Left cardiac atrium (tissue), 4 donors: ENCODE results near the gene MUC5AC. TPM values are rescaled to one million over a fixed set of nuclear protein-coding genes. Genes with fewer than 3 reads are reported as not detected.
A peak's percentile ranks its signal among the peaks of the same experiment; 100 is the strongest.

Experiments used
- ATAC-seq, 2 donors: fragments of 200-7000 bp; cut with Tn5 transposase; one replicate each; pipeline ENCODE4 v1.9.1; 2020; ENCODE audit warnings: mild to moderate bottlenecking in 2 of 2, moderate library complexity in 2 of 2
- DNase-seq: peaks from one replicate; pipeline ENCODE4 v3.0.0-alpha.2; 2020
- intact Hi-C, 2 donors: fragments of 100-400 bp; cut with DNase I; formaldehyde crosslinking; loops; one replicate each; pipeline versions ENCODE4 v1.14.1 to v1.15.1; 2022 to 2023
- total RNA-seq, 2 donors: library from RNA; stranded (reverse); fragmentation: NEBNext Ultra II Directional; extraction: Animal tissue kit (Norgen Biotek cat#: 25700); gene quantifications; one replicate each; pipeline ENCODE4 v1.2.1, GENCODE V29; 2021
- donor health status: DM: no; HTN: yes; CAD: no.
- donor health status: DM: no; HTN: yes; CAD: no; lungs with severe emphysema.
- donor health status: DM: yes; HTN: yes; CAD: no.
- donor health status: Dilated cardiomyopathy.

Gene MUC5AC
- total RNA-seq, 2 donors from 2014 or later = not detected

GRCh38 chr11:1121331-1121812 lies 36.4 kb upstream of the MUC5AC start:
- intact Hi-C loops = no loop called here
- DNase-seq = peak; percentile 16

GRCh38 chr11:1121813-1122663 lies 35.7 kb upstream of the MUC5AC start:
- DNase-seq = peak; percentile 14
- intact Hi-C loops = no loop called here
- ATAC-seq = no peak

More at GRCh38 chr11:1121331-1121812, 36.4 kb upstream of the MUC5AC start:
- ATAC-seq = no peak

DNA sequence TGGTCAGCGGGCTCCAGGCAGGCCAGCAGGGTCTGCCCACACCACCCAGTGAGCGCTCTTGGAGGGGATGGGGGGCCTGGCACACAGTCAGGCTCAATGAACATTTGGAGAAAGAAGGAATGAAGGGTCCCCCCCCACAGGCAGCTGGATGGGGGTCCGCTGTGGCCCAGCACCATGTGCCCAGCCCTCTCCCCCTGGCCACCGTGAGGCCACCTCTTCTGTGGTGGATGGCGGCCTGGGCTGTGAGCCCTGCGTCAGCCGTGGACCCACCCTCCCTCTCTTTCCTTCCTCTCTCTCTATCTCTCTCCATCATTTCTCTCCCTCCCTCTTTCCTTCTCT lies 35.1 kb upstream of the MUC5AC start:
- ATAC-seq (no peak), DNase-seq (no peak)
- intact Hi-C loops = no loop called here

DNA sequence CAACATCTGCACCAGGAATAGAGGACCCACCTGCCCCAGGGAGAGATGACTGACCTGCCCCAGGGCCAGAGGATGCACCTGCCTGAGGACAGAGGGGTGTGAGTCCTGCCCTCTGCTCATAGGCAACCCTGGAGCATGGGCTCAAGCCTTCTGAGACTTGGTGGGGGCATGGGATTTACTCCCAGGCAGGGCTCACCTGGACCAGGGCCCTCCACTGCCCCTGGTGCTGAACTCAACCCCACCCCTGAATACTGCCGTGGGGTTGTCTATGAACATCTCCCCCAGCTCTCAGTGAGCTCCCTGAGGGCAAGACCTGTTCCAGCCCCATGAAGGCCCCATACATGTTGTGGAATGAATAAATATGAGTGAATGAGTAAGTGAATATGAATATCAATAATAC lies 33.8 kb upstream of the MUC5AC start:
- ATAC-seq (no peak), DNase-seq (no peak)
- intact Hi-C loops = no loop called here

DNA sequence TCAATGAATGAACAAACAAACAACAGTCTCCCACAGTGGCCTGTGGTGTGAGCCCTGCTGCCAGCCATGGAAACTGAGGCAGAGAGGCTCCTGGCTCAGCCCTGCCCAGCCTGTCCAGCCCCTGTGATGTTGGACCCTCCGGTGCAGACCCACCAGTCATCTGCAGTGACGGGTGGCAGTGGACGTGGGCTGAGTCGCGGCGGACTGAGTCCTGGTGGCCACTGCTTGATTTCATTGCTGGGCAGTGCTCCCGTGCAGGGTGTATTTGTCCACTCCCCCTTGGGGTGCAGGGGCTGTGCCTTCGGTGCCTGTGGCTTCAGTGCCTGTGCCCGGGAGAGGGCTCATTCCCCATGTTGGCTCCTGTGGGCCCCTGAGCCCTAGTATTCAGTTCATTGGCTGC lies 31.9 kb upstream of the MUC5AC start:
- peak; percentile 8 for DNase-seq
- intact Hi-C loops = no loop called here
- no peak for ATAC-seq

GRCh38 chr11:1126491-1126926 lies 31.2 kb upstream of the MUC5AC start:
- ATAC-seq (no peak), DNase-seq (peak; percentile 11)
- intact Hi-C loops = no loop called here

DNA sequence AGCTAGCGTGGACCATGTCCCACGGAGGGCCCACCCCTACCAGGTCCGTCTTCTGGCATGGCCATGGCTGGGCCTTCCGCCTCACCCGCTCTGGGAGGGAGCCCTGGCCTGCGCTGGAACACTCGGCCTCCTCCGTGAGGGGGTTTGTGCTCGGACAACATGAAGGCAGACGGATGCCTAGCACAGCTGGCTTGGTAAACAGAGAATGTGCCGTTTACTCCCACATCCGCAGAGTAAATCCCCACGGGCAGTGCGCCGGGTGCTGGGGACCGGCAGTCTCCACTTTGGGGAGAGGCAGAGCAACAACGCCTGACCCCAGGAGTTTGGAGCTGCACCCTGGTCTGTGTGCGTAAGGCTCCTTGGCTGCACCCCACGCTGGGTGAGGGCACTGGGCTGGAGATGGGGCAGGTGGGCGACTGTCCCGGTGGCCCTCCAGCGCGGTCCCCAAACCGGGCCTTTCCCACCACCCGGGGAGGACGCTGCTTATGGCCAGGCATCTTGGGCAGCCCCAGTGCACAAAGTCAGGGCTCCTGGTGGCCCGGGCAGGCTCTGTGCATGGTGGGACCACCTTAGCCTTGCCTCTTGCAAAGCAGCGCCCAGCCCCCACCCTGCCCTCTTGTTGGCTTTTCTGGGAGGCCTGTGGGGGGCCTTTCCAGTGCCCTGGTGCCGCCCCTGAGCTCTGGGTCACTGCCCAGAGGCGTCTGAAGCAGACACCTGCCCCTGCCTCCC lies 30.7 kb upstream of the MUC5AC start:
- ATAC-seq (no peak), DNase-seq (peak; percentile 8)
- intact Hi-C loops = no loop called here

DNA sequence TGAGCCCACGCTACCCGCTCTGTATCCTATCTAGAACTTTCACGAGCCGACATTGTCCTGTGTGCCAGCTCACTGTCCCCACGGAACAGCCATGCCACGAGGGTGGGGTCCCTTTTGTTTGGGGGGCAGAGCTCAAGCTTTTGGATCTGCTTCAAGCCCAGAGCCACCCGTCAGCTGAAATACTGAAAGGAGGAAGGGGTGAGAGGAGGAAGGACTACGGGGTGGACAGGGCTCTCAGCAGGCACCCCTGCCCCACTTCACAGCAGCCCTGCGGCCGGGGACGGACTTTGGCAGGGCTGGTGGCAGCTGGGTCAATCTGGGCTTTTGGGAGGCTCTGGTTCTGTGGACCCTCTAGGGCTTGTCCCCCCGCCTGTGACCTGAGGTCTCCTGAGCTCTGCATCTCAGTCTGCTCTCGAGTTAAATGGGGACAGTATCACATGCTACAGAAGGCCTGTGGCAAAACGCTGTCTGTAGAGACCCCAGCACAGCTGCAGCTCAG lies 30.0 kb upstream of the MUC5AC start:
- DNase-seq = no peak
- intact Hi-C loops = no loop called here
- no peak for ATAC-seq

DNA sequence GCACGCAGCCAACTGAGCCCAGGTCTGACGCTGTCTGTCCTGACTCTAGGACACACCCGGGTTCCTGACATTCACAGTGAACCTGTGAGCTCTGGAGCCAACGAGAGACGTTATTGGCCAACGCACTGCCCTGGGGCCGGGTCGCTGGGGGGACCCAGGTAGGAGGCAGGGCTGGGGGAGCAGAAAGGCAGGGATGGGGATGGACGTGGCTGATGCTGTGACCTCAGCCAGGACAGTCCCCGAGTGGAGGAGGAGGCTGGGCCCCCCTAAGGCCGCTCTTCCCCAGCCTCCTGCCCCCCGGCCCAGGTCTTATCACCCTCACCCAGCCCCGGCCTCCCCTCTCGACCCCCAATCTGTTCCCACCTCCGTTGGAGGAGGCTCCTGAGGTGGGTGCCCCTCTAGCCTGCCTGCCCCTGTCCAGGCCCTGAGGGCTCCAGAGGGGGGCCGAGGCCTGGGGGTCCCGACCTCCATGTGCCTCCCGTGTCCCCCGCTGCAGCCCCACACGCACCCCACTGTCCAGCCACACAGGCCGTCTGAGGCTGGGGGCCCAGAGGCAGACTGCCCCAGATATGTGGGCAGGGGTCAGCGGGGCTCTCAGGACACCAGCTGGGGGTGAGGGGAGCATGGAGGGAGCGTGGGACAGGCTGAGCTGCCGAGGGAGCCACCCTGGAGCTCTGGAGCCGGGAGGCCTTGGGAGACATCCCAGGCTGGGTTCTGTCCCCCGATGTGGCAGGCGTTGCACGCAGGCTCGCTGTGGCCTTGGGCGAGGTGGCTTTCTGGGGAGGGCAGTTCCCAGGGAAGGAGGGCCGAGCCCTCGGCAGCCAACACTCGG lies 29.2 kb upstream of the MUC5AC start:
- peak in 1 of 2 donors; percentile 11 for ATAC-seq
- intact Hi-C loops = no loop called here
- peak; percentile 11 for DNase-seq

GRCh38 chr11:1129143-1129610 lies 28.6 kb upstream of the MUC5AC start:
- intact Hi-C loops = no loop called here
- no peak for ATAC-seq
- DNase-seq = no peak

DNA sequence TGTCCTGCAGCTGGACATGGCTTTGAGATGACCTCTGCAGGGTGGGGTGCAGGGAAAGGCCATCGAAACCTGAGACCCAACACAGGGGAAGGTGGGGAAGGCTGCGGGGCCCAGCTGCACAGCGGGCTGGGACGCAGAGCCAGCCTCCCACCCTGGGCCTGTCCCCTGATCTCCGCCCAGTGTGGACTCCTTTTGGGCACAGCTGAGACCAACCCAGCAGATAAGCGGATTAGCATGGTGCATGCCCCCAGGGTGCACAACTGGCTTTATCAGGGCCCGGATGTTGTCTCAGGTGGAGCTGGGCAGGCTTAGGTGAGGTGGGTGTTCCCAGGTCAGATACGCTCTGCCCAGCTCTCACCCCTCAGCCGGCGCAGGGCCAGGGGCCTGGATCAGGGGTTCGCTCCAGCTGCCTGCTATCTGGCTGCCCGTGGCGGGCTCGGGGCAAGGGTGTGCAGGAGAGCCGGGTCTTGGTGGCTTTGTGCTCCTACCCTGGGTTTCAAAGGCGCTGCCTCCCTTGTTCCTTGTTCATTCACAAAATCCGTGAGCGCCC lies 28.1 kb upstream of the MUC5AC start:
- intact Hi-C loops = no loop called here

DNA sequence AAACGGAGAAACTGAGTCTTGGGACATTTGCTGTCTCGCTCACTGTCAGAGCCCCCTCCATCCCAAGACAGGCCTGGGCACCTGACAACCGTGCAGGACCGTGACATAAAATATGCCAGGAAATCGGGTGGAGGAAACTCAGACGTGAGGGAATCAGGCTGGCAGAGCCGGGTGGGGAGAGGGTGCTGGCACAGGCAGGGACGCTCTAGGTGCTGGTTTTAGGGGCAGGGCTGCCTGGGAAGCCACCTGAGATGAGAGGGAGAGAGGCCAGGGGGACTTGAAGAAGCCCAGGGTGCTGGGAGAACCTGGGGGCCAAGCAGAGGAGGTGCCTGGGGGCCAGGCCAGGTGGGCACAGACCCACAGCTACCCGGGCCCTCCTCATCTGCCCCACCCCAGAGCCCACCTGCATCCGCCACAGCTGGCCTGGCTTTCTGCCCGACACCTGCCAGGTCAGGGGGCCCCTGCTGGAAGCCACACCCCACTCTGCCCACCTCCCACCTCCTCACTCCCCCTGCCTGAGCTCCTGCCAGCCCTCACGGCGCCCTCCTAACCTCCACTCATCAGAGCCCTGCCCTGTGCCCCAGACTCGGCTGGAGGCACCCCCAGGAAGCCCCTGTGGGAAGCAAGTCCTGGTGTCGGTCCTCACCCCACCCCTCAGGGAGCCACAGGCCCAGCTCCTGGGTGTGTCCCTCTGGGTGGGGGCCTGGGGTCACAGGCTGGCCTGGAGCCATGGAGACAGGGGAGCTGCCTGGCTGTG lies 27.3 kb upstream of the MUC5AC start:
- DNase-seq (no peak), ATAC-seq (no peak)
- intact Hi-C loops = no loop called here

More for the DNA sequence above, 28.1 kb upstream of the MUC5AC start:
- ATAC-seq (peak in 1 of 2 donors; percentile 13), DNase-seq (no peak)

DNA sequence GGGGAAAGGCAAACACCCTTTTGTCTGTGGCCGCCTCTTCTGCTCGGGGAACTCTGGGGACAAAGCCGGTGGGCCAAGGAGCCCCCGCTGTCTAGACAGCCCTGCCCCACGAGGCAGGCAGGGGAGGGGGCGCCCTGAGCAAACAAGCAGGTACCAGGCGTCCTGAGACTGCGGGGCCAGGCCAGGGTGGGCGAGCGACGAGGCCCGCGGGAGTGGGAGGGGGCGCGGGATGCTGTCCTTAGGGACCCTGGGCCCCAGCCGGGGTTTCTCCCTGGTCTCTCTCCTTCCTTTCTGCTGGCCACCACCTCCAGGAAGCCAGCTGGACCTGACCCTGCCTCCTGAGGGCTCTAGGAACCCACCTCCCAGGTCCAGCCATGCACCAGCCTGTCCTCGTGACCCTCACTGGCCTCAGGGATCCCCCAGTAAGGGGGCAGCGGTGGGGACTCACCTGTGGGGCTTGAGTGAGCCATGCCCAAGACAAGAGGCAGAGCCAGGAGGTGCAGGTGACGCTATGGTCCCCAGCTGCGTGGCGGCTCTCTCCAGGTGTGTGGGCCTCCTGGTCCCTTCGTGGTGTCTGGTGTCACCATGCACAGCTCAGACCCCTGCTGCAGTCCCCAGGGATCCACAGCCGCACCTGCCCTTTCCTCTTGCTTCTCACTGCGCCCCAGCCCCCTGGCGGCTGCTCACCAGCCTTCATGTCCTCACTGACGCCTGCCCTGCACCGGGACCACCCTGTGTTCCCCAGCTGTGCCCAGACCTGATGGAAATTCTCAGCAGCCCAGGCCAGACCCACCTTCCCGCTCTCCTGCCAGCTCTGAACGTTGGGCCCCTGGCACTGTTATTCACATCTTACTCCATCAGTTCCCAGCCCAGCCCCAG lies 26.5 kb upstream of the MUC5AC start:
- no peak for DNase-seq
- intact Hi-C loops = no loop called here

DNA sequence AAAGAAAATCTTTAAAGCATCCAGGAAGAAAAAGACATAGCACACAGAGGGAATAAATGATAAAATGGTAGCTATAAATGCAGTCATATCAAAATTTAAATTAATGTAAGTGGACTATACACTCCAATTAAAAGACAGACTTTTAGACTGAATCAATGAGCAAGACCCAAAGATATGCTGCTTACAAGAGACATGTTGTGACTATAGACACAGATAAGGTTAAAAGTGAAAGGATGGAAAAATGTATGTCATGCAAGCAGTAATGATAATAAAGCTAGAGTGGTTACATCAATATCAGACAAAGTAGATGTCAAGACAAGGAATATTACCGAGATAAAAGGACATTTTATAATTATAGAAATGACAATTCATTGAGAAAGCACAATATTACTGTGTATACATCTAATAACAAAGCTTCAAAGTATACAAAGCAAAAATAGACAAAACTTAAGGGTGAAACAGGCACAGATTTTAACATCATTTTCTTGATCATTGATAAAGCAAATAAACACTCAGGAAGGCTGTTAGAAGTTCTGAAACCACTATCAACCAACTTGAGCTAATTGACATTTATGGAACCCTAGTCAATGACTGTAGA lies 22.8 kb upstream of the MUC5AC start:
- ATAC-seq = no peak
- DNase-seq = no peak
- intact Hi-C loops = no loop called here

More for the DNA sequence above, 26.5 kb upstream of the MUC5AC start:
- ATAC-seq = no peak

DNA sequence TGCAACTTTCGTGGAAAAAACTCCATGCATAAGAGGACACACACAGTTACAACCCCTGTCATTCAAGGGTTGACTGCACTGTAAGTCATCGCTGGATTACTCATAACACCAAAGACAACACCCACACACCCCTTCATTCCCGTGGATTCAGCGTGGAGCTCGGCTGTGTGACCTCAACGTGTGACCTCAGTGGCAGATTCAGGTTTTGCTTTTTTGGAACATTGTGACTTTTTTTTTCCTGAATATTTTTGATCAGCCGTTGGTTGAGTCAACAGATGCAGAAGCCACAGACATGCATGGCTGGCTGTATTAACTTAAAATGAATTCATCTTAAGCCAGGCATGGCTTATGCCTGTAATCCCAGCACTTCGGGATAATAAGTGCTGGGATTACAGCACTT lies 19.7 kb upstream of the MUC5AC start:
- intact Hi-C loops = no loop called here
- DNase-seq (no peak), ATAC-seq (no peak)

DNA sequence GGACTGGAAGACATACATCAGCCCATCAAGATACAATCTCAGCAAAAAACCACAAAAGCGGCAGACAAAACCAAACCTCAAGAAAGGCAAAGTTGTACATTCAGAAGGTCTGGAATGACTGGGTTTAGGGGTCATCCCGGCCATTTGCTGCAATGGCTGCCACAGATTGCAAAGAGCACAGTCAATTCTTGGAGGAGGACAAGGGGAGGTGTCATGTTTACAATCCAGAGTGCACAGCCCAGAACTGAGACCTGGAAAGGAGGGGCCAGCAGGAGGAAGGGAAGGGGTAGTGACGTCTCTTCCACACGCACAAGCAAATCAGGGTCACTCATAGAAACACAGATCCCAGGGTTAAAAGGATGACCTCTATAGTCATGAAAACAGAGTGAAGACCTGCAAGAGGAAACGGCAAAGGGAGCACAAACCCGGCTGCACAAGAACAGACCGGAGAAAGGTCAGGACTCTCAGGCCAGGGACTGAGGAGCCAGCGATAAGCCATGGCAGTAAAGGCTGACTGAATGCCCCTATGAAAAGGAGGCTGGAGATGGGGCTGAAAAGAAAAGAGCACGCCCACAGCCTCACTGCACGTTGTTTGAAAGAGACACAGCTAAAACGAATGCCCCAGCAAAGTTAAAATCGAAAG lies 18.2 kb upstream of the MUC5AC start:
- no peak for ATAC-seq
- DNase-seq = no peak

More for the DNA sequence above, 18.2 kb upstream of the MUC5AC start:
- intact Hi-C loops = no loop called here
